Testis (tissue), 2 donors: ENCODE results near the gene STRIP1.

Source experiments
- POLR2A ChIP-seq: fragments of 450-650 bp; IDR thresholded peaks from one replicate; pipeline ENCODE4 v1.6.1; 2017; ENCODE audit warnings: antibody characterized with exemption, mild to moderate bottlenecking, moderate library complexity
- TF ChIP-seq, protein P1 (sequence below), 3 experiments: fragments of 450-650 bp in 2 of 3; fragments of 200-600 bp in 1 of 3; sonication (generic) in 1 of 3; IDR thresholded peaks; one replicate each; pipeline ENCODE4 v1.5.1; 2016 to 2019; ENCODE audit warnings: antibody characterized with exemption in 3 of 3, mild to moderate bottlenecking in 2 of 3, moderate library complexity in 1 of 3

DNA sequence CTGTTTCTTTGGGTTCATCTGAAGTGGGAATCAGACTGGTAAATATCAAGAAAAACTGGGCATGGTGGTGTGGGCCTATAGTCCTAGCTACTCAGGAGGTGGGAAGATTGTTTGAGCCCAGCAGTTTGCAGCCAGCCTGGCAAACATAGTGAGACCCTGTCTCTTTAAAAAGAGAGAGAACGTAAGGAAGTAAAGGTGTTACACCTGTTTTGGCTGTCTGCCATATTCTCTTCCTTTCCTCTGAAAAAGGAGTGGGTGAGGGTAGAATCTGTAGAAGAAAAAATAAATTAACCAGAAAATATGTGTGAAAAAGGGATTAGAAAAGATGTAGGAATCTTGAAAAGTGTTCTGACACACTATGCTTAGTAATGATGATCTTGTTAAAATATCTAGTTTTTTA is 29.8 kb upstream of the STRIP1 start:
- TF ChIP-seq POLR2A = no peak
- TF ChIP-seq, protein P1, sequence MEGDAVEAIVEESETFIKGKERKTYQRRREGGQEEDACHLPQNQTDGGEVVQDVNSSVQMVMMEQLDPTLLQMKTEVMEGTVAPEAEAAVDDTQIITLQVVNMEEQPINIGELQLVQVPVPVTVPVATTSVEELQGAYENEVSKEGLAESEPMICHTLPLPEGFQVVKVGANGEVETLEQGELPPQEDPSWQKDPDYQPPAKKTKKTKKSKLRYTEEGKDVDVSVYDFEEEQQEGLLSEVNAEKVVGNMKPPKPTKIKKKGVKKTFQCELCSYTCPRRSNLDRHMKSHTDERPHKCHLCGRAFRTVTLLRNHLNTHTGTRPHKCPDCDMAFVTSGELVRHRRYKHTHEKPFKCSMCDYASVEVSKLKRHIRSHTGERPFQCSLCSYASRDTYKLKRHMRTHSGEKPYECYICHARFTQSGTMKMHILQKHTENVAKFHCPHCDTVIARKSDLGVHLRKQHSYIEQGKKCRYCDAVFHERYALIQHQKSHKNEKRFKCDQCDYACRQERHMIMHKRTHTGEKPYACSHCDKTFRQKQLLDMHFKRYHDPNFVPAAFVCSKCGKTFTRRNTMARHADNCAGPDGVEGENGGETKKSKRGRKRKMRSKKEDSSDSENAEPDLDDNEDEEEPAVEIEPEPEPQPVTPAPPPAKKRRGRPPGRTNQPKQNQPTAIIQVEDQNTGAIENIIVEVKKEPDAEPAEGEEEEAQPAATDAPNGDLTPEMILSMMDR (IDR thresholded peaks at IDR 0.05) = no peak
